ENCODE results near the gene PNP.

- no peak for TF ChIP-seq CTCF (IDR thresholded peaks at IDR 0.05)
- TF ChIP-seq POLR2A (IDR thresholded peaks at IDR 0.05): no peak
Observed at GRCh38 chr14:20428010-20428365, 41.2 kb upstream of the PNP start.
